Measurements from ENCODE around the gene CLCNKA. TPM values are rescaled to one million over a fixed set of nuclear protein-coding genes. Genes with fewer than 3 reads are reported as not detected.
"Not testable (repeated sequence)": the region's sequence is repeated elsewhere in the genome, so short reads cannot be mapped to it uniquely, and the experiment has no call there.

Gene CLCNKA
- total RNA-seq, 1 donor from 2014 or later: 0.65 TPM

DNA sequence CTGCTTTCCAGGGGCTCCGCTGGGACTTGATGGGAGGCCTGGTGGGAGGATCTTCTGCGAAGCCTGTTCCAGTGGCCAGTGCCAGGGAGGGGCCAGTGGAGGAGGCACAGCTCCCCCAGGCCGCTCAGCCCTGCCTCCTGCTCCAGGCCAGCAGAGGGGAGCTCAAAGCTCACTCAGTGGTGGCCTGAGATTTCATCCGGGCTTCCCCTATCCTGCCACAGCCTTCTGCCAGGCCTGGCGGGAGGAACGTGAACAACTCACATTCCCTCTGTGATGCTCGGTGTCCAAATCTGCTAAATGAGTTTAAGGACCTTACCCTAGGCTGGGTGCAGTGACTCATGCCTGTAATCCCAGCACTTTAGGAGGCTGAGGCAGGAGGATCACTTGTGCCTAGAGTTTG lies 25.0 kb downstream of the CLCNKA start:
- H3K27ac ChIP-seq: no peak overlapping the region
- TF ChIP-seq, protein P1, sequence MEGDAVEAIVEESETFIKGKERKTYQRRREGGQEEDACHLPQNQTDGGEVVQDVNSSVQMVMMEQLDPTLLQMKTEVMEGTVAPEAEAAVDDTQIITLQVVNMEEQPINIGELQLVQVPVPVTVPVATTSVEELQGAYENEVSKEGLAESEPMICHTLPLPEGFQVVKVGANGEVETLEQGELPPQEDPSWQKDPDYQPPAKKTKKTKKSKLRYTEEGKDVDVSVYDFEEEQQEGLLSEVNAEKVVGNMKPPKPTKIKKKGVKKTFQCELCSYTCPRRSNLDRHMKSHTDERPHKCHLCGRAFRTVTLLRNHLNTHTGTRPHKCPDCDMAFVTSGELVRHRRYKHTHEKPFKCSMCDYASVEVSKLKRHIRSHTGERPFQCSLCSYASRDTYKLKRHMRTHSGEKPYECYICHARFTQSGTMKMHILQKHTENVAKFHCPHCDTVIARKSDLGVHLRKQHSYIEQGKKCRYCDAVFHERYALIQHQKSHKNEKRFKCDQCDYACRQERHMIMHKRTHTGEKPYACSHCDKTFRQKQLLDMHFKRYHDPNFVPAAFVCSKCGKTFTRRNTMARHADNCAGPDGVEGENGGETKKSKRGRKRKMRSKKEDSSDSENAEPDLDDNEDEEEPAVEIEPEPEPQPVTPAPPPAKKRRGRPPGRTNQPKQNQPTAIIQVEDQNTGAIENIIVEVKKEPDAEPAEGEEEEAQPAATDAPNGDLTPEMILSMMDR (IDR thresholded peaks at IDR 0.05): no peak

DNA sequence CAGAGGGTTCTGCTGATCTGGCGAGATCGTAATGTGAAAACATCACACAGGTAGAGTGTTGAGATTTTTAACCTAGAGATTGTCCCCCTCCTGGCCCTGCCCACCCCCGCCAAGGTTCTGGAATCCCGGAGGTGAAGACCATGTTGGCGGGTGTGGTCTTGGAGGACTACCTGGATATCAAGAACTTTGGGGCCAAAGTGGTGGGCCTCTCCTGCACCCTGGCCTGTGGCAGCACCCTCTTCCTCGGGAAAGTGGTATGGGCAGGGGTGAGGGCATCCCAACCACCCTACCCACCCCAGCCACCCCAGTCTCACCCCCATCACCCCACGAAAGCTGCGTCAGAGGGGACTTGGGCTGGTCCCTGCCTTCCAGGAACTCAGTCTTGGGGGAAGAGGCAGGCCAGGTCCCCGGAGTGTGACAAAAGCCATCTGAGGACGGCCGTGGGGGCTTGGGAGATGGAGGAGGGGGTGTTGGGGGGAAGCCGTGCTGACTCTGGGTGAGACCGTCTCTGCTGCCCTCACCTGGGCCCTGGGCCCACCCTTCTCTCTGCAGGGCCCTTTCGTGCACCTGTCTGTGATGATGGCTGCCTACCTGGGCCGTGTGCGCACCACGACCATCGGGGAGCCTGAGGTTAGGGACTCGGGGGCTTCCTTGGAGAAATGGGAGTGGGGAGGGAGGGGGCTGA lies 26.1 kb downstream of the CLCNKA start:
- no peak for DNase-seq
- Histone ChIP-seq H3K36me3 (no peaks in the 10 kb centered on the region), H3K4me1 (peaks cover 8% of the 10 kb centered on the region), H3K4me3 (peak overlapping the region; percentile 54), H3K27me3 (ENCODE audit: low read depth) (peaks cover 6% of the 10 kb centered on the region), H3K9me3 (no peaks in the 10 kb centered on the region), H3K27ac (no peak overlapping the region)
- ATAC-seq: peak in 1 of 2 donors; percentile 3
- TF ChIP-seq, protein P1 (IDR thresholded peaks at IDR 0.05): no peak
- intact Hi-C loops (cut with DNase I): no loop called here

More for the DNA sequence above, 25.0 kb downstream of the CLCNKA start:
- intact Hi-C loops (cut with DNase I): no loop called here
- no peak overlapping the region for H3K4me3 ChIP-seq
- peaks cover 6% of the 10 kb centered on the region for H3K27me3 ChIP-seq (ENCODE audit: low read depth)
- ATAC-seq (no peak), DNase-seq (no peak)
- no peaks in the 10 kb centered on the region for H3K9me3 ChIP-seq
- H3K4me1 ChIP-seq: peaks cover 8% of the 10 kb centered on the region
- no peaks in the 10 kb centered on the region for H3K36me3 ChIP-seq

DNA sequence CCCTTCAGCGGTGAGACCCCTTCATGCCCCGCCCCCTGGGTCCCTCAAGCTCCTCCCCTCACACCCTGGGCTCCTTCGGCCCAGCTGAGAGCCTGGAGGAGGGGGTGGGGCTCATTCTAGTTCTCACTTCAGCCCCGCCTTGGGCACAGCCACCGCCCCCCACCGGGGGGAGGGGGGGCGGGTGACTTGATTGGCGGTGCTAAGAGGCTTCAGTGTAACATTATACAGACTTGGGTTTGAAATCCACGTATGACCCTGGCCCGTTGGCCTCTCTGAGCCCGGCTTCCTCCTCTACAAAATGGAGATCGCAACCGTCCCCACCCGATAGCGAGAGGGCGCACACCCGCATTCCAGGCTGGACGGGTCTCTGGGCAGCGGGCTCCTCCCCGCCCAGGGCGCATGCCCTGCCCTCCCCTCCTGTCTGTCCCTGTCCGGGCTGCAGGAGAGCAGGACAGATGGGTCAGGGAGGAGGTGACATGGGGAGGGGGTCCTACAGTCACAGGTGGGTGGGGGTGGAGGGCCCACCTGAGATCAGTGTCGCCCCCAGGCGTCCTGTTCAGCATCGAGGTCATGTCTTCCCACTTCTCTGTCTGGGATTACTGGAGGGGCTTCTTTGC lies 26.8 kb downstream of the CLCNKA start:
- intact Hi-C loops (cut with DNase I): no loop called here
- Histone ChIP-seq H3K27ac (no peak overlapping the region), H3K36me3 (no peaks in the 10 kb centered on the region), H3K4me1 (peaks cover 8% of the 10 kb centered on the region), H3K27me3 (ENCODE audit: low read depth) (peaks cover 6% of the 10 kb centered on the region), H3K4me3 (peak overlapping the region; percentile 54), H3K9me3 (no peaks in the 10 kb centered on the region)
- ATAC-seq (peak; percentile 75 to 81), DNase-seq (peak; percentile 72)
- TF ChIP-seq, protein P1 (IDR thresholded peaks at IDR 0.05): no peak

DNA sequence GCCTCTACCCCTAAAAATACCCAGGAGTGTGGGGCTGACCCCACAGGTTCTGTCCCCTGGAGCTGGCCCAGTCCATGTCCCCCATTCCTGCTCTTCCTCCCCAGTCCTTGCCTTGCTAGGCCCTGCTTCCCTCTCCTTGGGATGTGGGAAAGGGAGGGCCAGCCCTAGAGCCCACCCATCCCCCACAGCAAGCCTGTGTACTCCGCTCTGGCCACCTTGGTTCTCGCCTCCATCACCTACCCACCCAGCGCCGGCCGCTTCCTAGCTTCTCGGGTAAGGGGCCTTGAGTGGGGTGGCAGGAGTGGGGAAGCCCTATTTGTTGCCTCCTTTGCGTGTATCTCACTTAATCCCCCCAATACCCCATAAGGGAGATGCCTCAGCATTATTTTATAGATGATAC lies 28.5 kb downstream of the CLCNKA start:
- ATAC-seq: no peak
- Histone ChIP-seq H3K27me3 (ENCODE audit: low read depth) (peaks cover 6% of the 10 kb centered on the region), H3K9me3 (no peaks in the 10 kb centered on the region), H3K27ac (no peak overlapping the region), H3K4me3 (no peak overlapping the region), H3K36me3 (no peaks in the 10 kb centered on the region), H3K4me1 (peaks cover 8% of the 10 kb centered on the region)
- TF ChIP-seq, protein P1 (IDR thresholded peaks at IDR 0.05): no peak
- intact Hi-C loops (cut with DNase I): no loop called here
- no peak for DNase-seq

DNA sequence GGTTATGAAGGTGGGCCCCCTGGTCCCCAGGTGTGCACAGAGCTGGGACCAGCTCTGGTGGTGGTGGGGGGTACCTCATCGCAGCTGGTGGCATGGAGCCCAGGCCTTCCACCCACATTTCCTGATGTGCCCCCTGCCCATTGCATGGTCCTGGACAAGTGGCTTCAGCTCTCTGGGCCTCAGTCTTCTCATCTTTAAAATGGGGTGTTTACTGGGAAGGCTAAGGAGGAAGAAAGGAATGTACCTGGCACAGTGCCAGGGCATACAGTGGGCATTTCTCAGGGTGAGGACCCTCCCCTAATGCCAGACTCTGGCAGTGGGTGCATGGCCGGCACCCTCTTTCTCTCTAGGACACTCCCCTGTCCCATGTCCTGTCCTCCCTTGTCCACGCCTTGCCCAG lies 29.2 kb downstream of the CLCNKA start:
- peaks cover 8% of the 10 kb centered on the region for H3K4me1 ChIP-seq
- H3K27ac ChIP-seq: no peak overlapping the region
- H3K4me3 ChIP-seq: no peak overlapping the region
- no peak for DNase-seq
- no peaks in the 10 kb centered on the region for H3K36me3 ChIP-seq
- intact Hi-C loops (cut with DNase I): no loop called here
- no peaks in the 10 kb centered on the region for H3K9me3 ChIP-seq
- H3K27me3 ChIP-seq (ENCODE audit: low read depth): peaks cover 6% of the 10 kb centered on the region
- TF ChIP-seq, protein P1 (IDR thresholded peaks at IDR 0.05): no peak
- ATAC-seq: no peak

DNA sequence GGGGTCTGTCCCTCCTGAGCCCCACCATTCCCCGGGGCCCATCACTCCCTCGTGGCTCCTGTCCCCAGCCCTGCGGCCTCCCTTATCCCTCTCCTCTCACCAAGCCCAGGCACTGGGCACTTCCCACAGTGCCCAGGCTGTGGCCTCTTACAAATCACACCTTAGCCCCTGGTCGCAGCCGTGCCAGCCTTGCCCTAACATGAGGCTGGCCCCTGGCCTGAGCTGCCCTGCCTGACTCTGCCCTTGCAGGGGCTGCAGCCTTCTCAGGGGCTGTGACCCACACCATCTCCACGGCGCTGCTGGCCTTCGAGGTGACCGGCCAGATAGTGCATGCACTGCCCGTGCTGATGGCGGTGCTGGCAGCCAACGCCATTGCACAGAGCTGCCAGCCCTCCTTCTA lies 30.1 kb downstream of the CLCNKA start:
- ATAC-seq; intact Hi-C loops (cut with DNase I); H3K9me3 ChIP-seq; H3K4me1 ChIP-seq; DNase-seq; H3K4me3 ChIP-seq; H3K27ac ChIP-seq; H3K36me3 ChIP-seq; H3K27me3 ChIP-seq (ENCODE audit: low read depth): not testable (repeated sequence)
